NCI-H446 (cell line): Measurements from ENCODE around the gene UCK1.
A peak's percentile ranks its signal among the peaks of the same experiment; 100 is the strongest.

Experiments used
- DNase-seq, 2 experiments: peaks; one replicate each; lab custom pipeline; 2025; lab: John Stamatoyannopoulos, UW

Gene UCK1

DNA sequence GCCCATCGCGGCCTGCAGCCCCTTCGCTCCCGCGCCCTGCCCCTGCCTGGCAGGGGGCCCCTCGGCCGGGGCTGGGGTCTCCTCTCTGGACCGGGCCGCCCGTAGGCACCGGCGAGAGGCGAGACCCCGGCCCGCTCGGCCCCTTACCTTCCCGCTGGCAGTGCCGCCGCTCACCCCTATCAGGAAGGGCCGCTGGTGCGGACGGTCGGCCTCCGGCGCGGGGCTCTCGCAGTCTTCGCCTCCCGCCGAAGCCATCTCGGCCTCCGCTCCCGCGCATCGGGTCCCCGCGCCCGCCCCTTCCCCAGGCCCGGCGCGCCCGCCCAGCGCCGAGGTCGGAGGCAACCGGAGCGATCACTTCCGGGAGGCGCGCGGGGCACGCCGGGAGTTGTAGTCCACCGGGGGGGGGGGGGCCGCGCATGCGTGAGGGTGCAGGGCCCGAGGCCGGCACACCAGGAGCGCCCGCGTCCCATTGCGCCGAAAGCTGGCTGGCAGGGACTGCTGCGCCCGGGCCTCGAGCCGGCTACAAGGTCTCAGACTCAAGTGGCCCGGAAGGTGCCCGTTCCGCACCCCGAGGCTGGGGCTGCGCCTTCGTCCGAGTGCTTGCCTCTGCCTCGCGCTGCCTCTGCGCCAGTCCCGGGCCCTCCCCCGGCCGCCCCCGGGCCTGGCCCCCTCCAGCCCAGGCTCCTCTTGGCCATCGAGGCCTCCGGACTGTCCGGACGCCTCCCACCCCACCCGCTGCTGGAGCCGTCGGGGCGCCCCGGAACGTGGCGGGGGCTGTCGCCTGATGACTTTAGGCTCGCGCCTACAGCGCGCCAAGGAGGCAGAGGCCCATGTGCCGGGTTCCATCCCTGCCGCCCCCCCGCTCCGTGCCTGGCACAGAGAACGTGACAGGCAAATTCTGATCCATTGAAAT lies at the start of gene UCK1:
UCK1 (minus strand) TSS at position 344 of the 913 bp plus-strand sequence; CDS start at position 255, 89 bp downstream.
- peak; percentile 19 to 84 for DNase-seq

GRCh38 chr9:131580358-131580757 lies 49.3 kb upstream of the UCK1 start:
- DNase-seq: no peak

DNA sequence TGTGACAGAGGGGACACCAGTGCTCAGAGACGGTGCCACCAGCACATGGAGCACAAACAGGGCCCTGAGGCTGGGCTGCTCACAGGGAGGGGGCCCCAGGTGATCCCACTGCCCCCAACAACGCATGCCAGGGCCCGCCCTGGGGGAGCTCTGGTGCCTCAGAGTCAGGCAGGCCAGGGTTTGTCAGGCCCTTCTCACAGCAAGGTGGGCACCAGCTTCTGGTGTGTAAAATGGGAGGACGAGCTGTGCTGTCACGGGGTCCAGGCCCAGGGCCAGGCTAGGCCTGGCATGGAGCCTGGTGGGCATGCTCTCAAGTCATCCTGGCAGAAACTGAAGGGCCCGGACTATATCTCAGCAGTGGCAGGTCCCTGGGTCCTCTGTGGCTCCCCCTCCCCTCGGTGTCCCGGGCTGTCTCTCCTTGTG lies 48.7 kb upstream of the UCK1 start:
- peak in 1 of 2 experiments; percentile 42 for DNase-seq

- no peak for DNase-seq
Measured at GRCh38 chr9:131578731-131579504, 47.9 kb upstream of the UCK1 start.

DNA sequence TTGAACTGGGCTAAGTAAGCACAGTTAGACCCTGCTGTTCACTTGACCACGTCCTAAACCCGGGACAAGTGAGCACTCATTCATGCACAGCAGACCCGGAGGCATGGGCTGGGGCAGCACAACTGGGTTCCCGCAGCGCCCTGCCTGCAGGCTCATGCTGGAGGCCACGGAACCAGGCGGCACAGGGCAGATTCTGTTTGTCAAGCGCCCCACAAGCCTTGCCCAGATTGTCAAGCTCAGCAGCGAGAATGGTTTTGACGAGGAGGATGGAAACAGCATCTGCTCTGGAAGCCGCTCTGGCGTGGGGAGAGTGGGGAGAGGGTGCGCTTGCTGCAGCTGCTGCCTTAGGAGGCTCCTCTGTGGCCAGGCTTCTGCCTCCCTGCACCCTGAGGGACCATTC lies 47.0 kb upstream of the UCK1 start:
- no peak for DNase-seq

DNA sequence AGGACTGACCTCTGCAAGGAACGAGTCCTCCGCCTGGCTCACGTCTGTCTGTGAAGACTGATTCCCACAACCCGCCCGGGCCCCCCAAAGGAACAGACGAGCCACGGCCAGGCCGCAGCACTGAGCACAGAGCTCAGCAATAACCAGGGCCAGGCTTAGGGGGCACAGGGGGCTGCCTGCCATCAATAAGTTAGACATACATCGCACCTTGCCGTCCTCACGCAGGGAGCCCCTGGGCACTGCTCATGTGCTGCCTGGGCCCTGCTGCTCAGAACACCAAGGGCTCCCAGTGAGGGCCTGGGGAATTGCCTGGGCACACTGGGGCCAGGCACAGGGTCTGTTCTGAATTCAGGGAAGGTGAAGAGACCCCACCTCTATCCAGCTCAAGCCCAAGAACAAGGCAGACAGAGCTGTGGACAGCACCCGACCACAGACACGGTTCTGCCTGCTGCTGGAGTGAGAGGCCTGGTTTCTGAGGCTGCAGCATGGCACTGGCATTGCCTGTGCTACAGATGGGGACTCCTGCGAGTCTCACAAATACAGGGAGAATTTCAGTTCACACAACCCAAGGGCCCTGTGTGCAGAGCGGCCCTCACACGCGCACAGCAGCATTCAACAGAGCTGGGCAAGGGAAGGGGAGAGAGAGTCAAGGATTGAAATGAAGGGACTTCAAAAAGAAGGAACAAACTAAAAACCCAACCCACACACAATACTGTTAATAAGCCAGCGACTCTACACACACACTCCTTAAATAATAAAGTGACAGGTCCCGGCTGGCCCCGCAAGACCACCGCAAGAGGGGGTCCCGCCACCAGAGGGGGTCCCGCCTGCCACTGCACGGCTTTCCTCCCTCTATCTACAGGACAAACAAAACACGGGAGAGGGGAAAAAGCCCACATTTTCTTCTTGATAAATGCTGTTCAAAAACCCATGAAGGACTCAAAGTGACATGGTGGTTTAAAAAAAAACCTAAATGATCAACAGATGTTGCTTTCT lies 46.2 kb upstream of the UCK1 start:
- no peak for DNase-seq

GRCh38 chr9:131575946-131576853 lies 45.1 kb upstream of the UCK1 start:
- DNase-seq: no peak

DNA sequence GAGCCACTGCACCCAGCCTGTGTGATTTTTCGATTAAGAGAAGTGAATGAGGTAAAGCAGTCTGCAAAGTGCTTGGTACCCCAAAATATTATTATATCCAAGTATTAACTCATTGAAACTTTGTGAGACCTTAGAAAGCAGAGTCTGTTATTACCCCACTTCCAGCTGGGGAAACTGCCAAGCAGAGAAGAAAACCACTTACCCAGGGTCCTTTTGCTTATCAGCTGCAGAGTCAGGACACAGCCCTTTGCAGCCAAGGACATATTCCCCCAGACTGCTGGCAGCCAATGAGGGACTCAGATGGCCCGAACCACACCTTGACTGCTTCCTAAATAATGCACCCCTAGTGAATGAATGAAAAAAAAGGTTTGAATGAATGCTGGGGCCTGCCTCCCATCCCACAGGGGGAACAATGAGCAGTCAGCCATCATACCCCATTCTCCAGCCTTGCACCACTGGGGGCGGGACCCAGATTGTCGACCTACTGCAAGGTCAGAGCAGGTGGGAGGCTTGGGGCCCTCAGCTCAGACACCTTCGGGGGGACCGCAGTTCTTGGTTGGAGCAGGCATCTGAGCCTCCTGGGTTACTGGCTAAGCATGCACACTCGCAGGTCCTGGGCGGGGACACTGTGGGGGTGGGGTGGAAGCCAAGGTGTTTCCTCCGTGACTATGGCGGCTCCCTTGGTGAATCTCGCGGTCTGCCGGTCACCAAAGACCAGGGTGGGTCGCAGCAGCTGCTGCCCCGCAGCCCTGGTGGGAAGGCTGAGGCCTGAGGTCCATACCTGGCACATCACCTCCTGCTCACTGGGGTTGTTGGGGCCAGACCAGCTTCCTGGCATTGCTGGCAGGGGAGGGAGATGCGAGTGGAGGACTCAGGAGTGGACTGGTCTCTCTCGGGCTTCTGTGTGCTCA lies 43.9 kb upstream of the UCK1 start:
- DNase-seq: no peak

GRCh38 chr9:131567910-131568309 lies 36.8 kb upstream of the UCK1 start:
- DNase-seq: no peak

GRCh38 chr9:131566158-131566557 lies 35.1 kb upstream of the UCK1 start:
- no peak for DNase-seq

DNA sequence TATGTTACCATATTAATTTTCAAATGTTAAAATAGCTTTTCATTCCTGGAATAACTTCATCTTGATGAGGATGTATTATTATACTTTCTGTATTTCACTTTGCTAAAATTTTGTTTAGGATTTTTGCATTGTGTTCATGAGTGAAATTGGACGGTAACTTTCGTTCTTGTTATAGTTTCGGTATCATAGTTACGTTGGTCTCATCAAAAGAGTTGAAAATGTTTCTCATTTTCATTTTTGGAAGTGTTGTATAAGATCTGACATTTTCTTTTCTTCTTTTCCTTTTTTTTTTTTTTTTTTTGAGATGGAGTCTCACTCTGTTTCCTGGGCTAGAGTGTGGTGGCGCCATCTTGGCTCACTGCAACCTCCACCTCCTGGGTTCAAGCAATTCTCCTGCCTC lies 34.3 kb upstream of the UCK1 start:
- no peak for DNase-seq

DNA sequence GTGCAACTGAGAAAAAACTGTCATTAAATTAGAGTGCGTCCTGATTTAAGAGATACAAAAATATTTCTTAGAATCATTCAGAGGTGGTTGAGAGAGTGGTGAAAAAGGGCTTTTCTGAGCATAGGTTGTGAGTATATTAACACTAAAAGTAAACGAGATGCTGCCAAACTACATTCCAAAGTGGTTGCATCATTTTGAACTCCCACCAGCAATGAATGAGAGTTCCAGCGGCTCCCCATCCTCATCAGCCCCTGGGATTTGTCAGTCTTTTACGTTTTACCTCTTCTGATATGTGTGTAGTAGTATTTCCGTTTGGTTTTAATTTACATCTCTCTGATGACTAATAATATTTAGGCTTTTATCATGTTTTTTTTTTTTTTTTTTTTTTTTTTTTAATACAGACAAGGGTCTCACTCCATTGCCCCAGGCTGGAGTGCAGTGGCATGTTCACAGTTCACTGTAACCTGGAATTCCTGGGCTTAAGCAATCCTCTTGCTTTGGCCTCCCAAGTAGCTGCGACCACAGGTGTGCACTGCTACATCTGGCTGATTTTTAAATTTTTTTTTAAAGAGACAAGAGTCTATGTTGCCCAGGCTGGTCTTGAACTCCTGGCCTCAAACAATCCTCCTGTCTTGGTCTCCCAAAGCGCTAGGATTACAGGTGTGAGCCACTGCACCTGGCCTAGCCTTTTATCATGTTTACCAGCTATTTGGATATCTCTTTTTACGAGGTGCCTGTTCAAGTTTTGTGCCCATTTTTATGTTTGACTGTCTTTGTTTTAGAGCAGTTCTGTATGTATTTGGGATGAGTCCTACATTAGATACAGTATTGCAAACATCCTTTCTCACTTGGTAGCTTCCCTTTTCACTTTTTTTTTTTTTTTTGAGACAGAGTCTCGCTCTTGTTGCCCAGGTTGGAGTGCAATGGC lies 31.2 kb upstream of the UCK1 start:
- DNase-seq: no peak

DNA sequence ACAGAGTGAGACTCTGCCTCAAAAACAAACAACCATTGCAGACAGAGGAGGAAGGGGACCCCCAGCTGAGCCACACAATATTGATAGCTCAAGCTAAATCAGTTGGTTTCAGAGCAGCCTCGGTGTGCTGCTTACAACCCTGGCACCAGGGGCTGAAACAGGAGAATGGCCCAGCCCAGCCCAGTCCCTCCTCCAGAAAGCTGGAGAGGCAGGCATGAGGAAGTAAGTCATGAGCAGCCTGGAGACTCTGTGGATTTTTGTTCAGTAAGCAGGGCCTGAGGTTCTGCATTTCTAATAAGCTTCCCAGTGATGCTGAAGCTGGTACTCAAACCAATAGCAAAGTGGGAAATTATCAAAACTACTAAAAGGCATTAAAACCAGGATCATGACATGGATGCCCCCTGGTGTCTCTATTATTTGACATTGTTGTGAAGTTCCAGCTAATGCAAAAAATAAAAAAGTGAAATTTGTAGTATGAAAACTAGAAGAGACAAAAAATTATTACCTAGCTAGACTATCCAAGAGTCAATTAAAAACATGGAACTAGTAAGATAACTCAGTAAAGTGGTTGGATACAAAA lies 28.4 kb upstream of the UCK1 start:
- DNase-seq: no peak

- no peak for DNase-seq
Measured at GRCh38 chr9:131557855-131558548, 26.9 kb upstream of the UCK1 start.

DNA sequence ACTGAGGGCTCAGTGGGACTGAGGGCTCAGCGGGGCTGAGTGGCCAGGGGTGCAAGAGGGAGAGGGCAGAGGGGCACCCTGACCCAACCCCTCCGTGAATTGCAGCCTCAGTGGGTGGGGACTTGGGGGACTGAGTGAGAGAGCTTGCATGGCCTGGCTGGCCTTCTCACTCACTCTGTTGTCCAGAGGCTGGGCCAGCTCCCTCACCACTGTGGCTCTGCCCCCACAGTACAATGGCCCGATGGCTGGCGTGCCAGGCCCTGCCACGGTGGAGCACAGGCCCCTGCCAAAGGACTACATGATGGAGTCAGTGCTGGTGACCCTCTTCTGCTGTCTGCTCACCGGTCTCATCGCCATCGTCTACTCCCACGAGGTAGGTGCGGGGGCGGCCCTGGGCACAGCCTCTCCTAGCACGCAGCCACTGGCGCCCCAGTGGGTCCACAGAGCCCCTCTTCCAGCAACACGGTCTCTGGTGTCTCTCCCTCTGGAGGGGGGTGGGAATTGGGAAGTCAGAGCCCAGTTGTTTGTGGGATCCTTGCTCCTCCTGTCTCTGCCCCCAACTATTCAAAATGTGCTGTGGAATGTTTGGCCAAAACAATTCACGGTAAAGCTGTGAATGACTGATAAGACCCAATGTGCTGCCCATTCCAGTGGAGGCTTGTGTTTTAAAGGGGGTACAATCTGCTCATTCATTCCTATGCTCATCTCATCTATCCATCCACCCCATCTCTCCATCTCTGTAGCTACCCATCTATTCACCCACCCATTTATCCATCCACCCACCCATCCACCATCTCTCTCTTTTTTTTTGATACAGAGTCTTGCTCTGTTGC lies 25.0 kb upstream of the UCK1 start:
- no peak for DNase-seq

- DNase-seq: no peak
Measured at GRCh38 chr9:131554843-131555351, 23.8 kb upstream of the UCK1 start.
